CD14-positive monocyte (primary cell): ENCODE measurements around the gene NFATC2IP. TPM values are rescaled to one million over a fixed set of nuclear protein-coding genes. Genes with fewer than 3 reads are reported as not detected.

Source experiments
- DNase-seq, 3 donors: peaks; one replicate each; pipeline ENCODE4 v3.0.0-alpha.2; 2011 to 2022
- H2AFZ ChIP-seq: 2 replicates; pipeline ENCODE4 v1.6.0; 2012; ENCODE audit warnings: mild to moderate bottlenecking, low read depth, low read length, inconsistent platforms; ENCODE audit not compliant: insufficient read depth, poor library complexity, severe bottlenecking
- H3K27ac ChIP-seq, 2 donors: 1 replicate in 1 of 2; 2 replicates in 1 of 2; pipeline ENCODE4 v1.5.1; 2012 to 2013; ENCODE audit warnings: low read length in 2 of 2, control low read depth in 1 of 2, inconsistent platforms in 1 of 2, low read depth in 1 of 2, mild to moderate bottlenecking in 1 of 2
- H3K27me3 ChIP-seq, 2 donors: one replicate each; pipeline versions ENCODE4 v1.6.0 to v1.6.1; 2011 to 2013; ENCODE audit warnings: low read length in 2 of 2; ENCODE audit not compliant: control insufficient read depth in 2 of 2, insufficient read depth in 2 of 2
- H3K36me3 ChIP-seq, 2 donors: replicated peaks in 1 of 2; 1 replicate in 1 of 2; 2 replicates in 1 of 2; pipeline versions ENCODE4 v1.5.1 to v1.6.1; 2012 to 2013; ENCODE audit warnings: low read length in 2 of 2, control low read depth in 1 of 2, inconsistent platforms in 1 of 2, mild to moderate bottlenecking in 1 of 2; ENCODE audit not compliant: insufficient read depth in 2 of 2, control insufficient read depth in 1 of 2
- H3K4me1 ChIP-seq, 2 donors: 1 replicate in 1 of 2; 2 replicates in 1 of 2; pipeline versions ENCODE4 v1.5.1 to v1.6.1; 2012 to 2013; ENCODE audit warnings: low read length in 2 of 2, control low read depth in 1 of 2, inconsistent platforms in 1 of 2, mild to moderate bottlenecking in 1 of 2, moderate library complexity in 1 of 2; ENCODE audit not compliant: insufficient read depth in 2 of 2, control insufficient read depth in 1 of 2
- H3K4me2 ChIP-seq: replicated peaks from 2 replicates; pipeline ENCODE3; 2012; ENCODE audit warnings: low read length, moderate library complexity, mild to moderate bottlenecking; ENCODE audit not compliant: poor library complexity, severe bottlenecking; ENCODE audit errors: extremely low read depth
- H3K4me3 ChIP-seq, 3 experiments: fragments of 200-600 bp in 1 of 3; sonication (generic) in 1 of 3; replicated peaks in 1 of 3; 1 replicate in 2 of 3; 2 replicates in 1 of 3; pipeline ENCODE4 v1.5.1; 2011 to 2013; ENCODE audit warnings: low read length in 3 of 3, mild to moderate bottlenecking in 3 of 3, control low read depth in 2 of 3, low read depth in 2 of 3, inconsistent platforms in 1 of 3, moderate library complexity in 1 of 3
- H3K79me2 ChIP-seq: 2 replicates; pipeline ENCODE4 v1.6.0; 2012; ENCODE audit warnings: mild to moderate bottlenecking, control low read depth, inconsistent platforms, low read length, moderate library complexity; ENCODE audit not compliant: insufficient read depth
- H3K9ac ChIP-seq: 2 replicates; pipeline ENCODE4 v1.6.0; 2017; ENCODE audit warnings: low read length, mild to moderate bottlenecking; ENCODE audit not compliant: insufficient read depth, poor library complexity, severe bottlenecking
- H3K9me3 ChIP-seq, 2 donors: replicated peaks in 1 of 2; 1 replicate in 1 of 2; 2 replicates in 1 of 2; pipeline versions ENCODE4 v1.5.1 to v1.6.1; 2012 to 2013; ENCODE audit warnings: low read length in 2 of 2, control low read depth in 1 of 2; ENCODE audit not compliant: control insufficient read depth in 1 of 2, insufficient read depth in 1 of 2
- H4K20me1 ChIP-seq: 2 replicates; pipeline ENCODE4 v1.6.0; 2012; ENCODE audit warnings: mild to moderate bottlenecking, low read length, control low read depth, moderate library complexity; ENCODE audit not compliant: insufficient read depth
- H3K27ac Mint-ChIP-seq, 7 donors: one replicate each; pipeline ENCODE4 v1.8.0; 2020; ENCODE audit warnings: mild to moderate bottlenecking in 7 of 7, mixed read lengths in 7 of 7, moderate library complexity in 6 of 7, inconsistent platforms in 2 of 7
- H3K27me3 Mint-ChIP-seq, 3 donors: one replicate each; pipeline ENCODE4 v1.8.0; 2021 to 2022; ENCODE audit warnings: low read depth in 3 of 3, mild to moderate bottlenecking in 3 of 3, mixed read lengths in 3 of 3, moderate library complexity in 3 of 3, inconsistent platforms in 1 of 3
- H3K36me3 Mint-ChIP-seq, 2 donors: one replicate each; pipeline ENCODE4 v1.8.0; 2020; ENCODE audit warnings: mixed read lengths in 2 of 2, inconsistent platforms in 1 of 2, mild to moderate bottlenecking in 1 of 2
- H3K4me1 Mint-ChIP-seq: one replicate; pipeline ENCODE4 v1.8.0; 2020; ENCODE audit warnings: mild to moderate bottlenecking, mixed read lengths
- H3K4me3 Mint-ChIP-seq, 2 donors: one replicate each; pipeline ENCODE4 v1.8.0; 2020; ENCODE audit warnings: mild to moderate bottlenecking in 2 of 2, mixed read lengths in 2 of 2, moderate library complexity in 1 of 2
- H3K9me3 Mint-ChIP-seq, 7 donors: one replicate each; pipeline ENCODE4 v1.8.0; 2020 to 2022; ENCODE audit warnings: mixed read lengths in 7 of 7, mild to moderate bottlenecking in 6 of 7, moderate library complexity in 6 of 7, inconsistent platforms in 2 of 7
- WGBS: methylation state at CpG from one replicate; pipeline ENCODE4 v1.1.5; 2013; ENCODE audit warnings: missing lambda C conversion rate; ENCODE audit not compliant: insufficient coverage; 5-methylcytosine and 5-hydroxymethylcytosine counted together
- intact Hi-C, 2 donors: fragments of 100-400 bp; cut with micrococcal nuclease; formaldehyde crosslinking; loops; one replicate each; pipeline versions ENCODE4 v1.15.0 to v1.15.1; 2023
- polyA plus RNA-seq, 3 donors: library from polyadenylated mRNA; depleted of rRNA in 1 of 3; unstranded in 2 of 3; stranded (reverse) in 1 of 3; fragments of 300-500 nt in 2 of 3; fragments of >200 nt in 1 of 3; fragmentation: Illumina TruSeq in 2 of 3; gene quantifications; 1 replicate in 2 of 3; 2 replicates in 1 of 3; pipeline ENCODE4 v1.2.3, GENCODE V29; 2012 to 2021
- TF ChIP-seq, protein P1 (sequence below): fragments of 200-600 bp; IDR thresholded peaks from one replicate; pipeline ENCODE4 v1.8.0; 2022; ENCODE audit warnings: antibody characterized with exemption, mild to moderate bottlenecking

NFATC2IP gene
- polyA plus RNA-seq, 3 donors, result 17.5 to 125 (median 18.4) TPM

DNA sequence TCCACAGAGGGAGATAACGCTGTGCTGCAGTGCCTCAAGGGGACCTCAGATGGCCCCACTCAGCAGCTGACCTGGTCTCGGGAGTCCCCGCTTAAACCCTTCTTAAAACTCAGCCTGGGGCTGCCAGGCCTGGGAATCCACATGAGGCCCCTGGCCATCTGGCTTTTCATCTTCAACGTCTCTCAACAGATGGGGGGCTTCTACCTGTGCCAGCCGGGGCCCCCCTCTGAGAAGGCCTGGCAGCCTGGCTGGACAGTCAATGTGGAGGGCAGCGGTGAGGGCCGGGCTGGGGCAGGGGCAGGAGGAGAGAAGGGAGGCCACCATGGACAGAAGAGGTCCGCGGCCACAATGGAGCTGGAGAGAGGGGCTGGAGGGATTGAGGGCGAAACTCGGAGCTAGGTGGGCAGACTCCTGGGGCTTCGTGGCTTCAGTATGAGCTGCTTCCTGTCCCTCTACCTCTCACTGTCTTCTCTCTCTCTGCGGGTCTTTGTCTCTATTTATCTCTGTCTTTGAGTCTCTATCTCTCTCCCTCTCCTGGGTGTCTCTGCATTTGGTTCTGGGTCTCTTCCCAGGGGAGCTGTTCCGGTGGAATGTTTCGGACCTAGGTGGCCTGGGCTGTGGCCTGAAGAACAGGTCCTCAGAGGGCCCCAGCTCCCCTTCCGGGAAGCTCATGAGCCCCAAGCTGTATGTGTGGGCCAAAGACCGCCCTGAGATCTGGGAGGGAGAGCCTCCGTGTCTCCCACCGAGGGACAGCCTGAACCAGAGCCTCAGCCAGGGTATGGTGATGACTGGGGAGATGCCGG is 18.2 kb upstream of the NFATC2IP start:
- Histone ChIP-seq H3K27me3 (no peaks in the 10 kb centered on the region), H3K4me2 (no peak overlapping the region), H3K4me3 (no peak overlapping the region), H3K9ac (no peak overlapping the region), H3K4me1 (peaks cover 23 to 25% of the 10 kb centered on the region in 2 donors), H3K79me2 (no peaks in the 10 kb centered on the region), H3K27ac (no peak overlapping the region), H3K36me3 (no peaks in the 10 kb centered on the region), H2AFZ (no peak overlapping the region), H3K9me3 (no peaks in the 10 kb centered on the region), H4K20me1 (no peaks in the 10 kb centered on the region)
- H3K36me3 Mint-ChIP-seq, result no peaks in the 10 kb centered on the region
- intact Hi-C loops, result no loop called here
- DNase-seq, result no peak
- H3K4me3 Mint-ChIP-seq, result peak overlapping the region in 1 of 2 donors; percentile 50
- H3K4me1 Mint-ChIP-seq, result peaks cover 26% of the 10 kb centered on the region
- H3K27me3 Mint-ChIP-seq, result peaks cover 0 to 2% (median 1%) of the 10 kb centered on the region in 3 donors
- 95% methylated on average over 16 of the region's 20 CpGs for WGBS
- peaks cover 0 to 2% (median 0%) of the 10 kb centered on the region in 7 donors for H3K9me3 Mint-ChIP-seq
- TF ChIP-seq, protein P1, sequence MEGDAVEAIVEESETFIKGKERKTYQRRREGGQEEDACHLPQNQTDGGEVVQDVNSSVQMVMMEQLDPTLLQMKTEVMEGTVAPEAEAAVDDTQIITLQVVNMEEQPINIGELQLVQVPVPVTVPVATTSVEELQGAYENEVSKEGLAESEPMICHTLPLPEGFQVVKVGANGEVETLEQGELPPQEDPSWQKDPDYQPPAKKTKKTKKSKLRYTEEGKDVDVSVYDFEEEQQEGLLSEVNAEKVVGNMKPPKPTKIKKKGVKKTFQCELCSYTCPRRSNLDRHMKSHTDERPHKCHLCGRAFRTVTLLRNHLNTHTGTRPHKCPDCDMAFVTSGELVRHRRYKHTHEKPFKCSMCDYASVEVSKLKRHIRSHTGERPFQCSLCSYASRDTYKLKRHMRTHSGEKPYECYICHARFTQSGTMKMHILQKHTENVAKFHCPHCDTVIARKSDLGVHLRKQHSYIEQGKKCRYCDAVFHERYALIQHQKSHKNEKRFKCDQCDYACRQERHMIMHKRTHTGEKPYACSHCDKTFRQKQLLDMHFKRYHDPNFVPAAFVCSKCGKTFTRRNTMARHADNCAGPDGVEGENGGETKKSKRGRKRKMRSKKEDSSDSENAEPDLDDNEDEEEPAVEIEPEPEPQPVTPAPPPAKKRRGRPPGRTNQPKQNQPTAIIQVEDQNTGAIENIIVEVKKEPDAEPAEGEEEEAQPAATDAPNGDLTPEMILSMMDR, result no peak
- peak overlapping the region in 2 of 7 donors; percentile 69 to 70 for H3K27ac Mint-ChIP-seq

DNA sequence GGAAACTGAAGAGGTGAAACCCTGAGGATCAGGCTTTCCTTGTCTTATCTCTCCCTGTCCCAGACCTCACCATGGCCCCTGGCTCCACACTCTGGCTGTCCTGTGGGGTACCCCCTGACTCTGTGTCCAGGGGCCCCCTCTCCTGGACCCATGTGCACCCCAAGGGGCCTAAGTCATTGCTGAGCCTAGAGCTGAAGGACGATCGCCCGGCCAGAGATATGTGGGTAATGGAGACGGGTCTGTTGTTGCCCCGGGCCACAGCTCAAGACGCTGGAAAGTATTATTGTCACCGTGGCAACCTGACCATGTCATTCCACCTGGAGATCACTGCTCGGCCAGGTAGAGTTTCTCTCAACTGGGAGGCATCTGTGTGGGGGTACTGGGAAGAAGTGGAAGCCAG is 17.6 kb upstream of the NFATC2IP start:
- WGBS, result 100% methylated on average over 4 of the region's 8 CpGs
- H3K27ac Mint-ChIP-seq, result peak overlapping the region in 1 of 7 donors; percentile 69
- TF ChIP-seq, protein P1, result no peak

More for the DNA sequence above, 17.6 kb upstream of the NFATC2IP start:
- Histone ChIP-seq H3K9ac (no peak overlapping the region), H3K9me3 (no peaks in the 10 kb centered on the region), H3K4me2 (no peak overlapping the region), H3K27ac (no peak overlapping the region), H4K20me1 (no peaks in the 10 kb centered on the region), H3K79me2 (no peaks in the 10 kb centered on the region), H2AFZ (no peak overlapping the region), H3K36me3 (no peaks in the 10 kb centered on the region), H3K4me1 (peaks cover 23 to 25% of the 10 kb centered on the region in 2 donors), H3K4me3 (no peak overlapping the region), H3K27me3 (no peaks in the 10 kb centered on the region)
- no peaks in the 10 kb centered on the region for H3K36me3 Mint-ChIP-seq
- DNase-seq, result no peak
- intact Hi-C loops, result no loop called here
- H3K9me3 Mint-ChIP-seq, result peaks cover 0 to 2% (median 0%) of the 10 kb centered on the region in 7 donors
- no peak overlapping the region for H3K4me3 Mint-ChIP-seq
- H3K27me3 Mint-ChIP-seq, result peaks cover 0 to 6% (median 1%) of the 10 kb centered on the region in 3 donors
- peaks cover 26% of the 10 kb centered on the region for H3K4me1 Mint-ChIP-seq
